IPS DF 4.7 (cell line): ENCODE data around the gene PPP2R1B.

Experiments
- DNase-seq: peaks from one replicate; pipeline ENCODE4 v3.0.0-alpha.2; 2013; ENCODE audit warnings: low spot score; ENCODE audit errors: extremely low read depth

Gene PPP2R1B

DNA sequence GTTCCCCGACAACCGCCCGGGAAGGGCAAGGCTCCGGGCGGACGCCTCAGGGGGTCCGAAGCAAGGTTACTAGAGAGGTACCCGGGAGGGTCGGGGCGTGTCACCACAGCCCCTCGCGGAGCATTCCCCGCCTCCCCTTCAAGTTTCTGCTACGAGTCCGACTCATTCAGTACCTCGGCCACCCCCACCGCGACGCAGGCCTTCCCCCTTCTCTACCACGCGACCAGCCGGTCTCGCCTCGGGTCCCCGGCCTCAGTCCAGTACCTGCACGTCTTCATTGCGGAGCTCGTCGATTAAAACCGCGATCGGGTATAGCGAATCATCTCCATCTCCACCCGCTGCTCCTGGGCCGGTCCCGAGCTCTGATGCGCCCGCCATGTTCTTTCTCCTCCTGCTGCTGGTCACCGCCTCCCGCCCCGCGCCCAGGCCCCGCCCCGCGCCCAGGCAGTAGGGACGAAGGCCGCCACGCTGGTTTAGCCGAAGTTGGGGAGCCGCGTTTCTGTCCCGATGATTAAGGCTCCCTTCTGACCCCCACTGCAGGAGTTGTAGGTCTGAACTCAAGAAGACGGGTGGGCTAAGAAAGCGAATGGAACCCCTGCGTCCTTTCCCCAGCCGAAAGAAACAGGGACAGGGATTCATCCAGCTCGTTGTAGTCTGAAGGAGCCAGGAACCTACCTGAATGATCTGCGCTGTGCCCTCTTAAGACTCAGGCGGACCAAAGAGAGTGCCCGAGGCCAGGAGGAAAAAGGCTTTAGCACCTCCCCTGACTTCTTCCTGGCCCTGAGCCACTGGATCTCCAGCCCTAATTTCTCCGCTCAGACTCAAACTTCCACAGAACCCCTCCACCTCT lies at the start of gene PPP2R1B:
Gene PPP2R1B (minus strand): TSS at position 406 of the 850 bp plus-strand sequence. CDS start 28 bp downstream, at position 378.
- peak; percentile 56 for DNase-seq

DNA sequence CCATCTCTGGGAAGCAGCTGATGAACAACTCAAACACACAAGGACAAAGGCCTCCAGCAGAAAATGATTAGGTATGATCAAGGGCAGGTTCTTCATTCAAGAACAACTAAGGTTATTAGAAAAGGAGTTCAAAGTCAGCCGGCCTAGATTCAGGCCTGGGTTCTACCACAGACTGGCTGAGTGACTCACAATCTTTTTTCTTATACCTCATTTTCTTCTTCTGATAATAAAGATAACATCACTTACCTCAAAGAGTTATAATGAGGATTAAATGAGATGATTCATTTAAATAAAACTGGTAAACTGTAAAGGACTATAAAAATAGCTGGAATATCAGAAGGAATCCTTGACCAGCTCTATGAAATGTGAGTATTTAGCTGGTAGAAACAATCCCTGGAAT lies 49.3 kb upstream of the PPP2R1B start:
- no peak for DNase-seq

DNA sequence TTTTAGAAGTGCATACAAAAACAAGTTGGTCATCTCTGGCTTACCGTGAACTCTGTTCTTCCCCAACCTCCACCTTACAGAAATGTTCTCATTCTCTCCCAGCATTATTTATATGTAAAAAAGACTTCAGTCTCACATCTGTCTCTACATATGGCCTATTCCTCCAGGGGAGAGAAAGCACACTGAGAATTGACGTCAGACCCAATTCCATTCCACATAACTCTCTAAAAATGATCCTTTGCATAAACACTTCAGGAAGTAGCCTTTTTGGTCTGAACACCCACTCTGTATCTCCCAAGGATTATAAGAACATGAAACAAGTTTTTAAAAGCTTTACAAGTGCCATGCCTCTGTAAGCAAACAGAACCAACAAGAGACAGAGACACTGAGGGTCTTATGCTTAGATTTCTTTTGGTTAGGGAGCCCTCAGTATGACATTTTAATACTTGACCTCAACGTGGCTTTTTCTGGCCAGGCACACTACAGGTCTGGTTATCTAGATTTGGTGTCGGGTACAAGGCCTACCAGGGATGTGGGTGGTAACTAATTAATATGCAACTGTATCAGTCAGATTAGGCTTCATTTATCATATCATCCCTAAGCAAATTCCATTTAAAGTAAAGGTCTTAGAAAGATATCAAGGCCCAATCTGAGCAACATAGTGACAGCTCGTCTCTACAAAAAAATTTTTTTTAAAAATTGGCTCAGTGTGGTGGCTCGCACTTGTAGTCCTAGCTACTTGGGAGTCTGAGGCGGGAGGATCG lies 48.5 kb upstream of the PPP2R1B start:
- no peak for DNase-seq

DNA sequence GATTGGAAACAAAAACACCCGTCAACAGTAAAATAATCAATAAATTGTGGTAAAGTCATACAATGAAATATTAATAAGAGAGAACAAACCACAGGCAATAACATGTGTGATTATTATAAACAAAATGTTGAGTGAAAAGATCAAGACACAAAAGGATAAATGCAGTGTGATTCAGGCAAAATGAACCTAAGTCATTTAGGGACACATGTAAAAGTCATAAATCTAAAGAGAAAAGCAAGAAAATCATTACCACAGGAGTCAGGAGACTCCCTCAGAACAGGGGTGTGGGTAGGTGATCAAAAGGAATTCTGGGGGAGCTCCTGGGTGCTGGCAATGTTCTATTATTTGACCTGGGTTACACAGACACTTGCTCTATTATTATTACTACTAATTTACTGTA lies 47.9 kb upstream of the PPP2R1B start:
- DNase-seq = no peak

DNA sequence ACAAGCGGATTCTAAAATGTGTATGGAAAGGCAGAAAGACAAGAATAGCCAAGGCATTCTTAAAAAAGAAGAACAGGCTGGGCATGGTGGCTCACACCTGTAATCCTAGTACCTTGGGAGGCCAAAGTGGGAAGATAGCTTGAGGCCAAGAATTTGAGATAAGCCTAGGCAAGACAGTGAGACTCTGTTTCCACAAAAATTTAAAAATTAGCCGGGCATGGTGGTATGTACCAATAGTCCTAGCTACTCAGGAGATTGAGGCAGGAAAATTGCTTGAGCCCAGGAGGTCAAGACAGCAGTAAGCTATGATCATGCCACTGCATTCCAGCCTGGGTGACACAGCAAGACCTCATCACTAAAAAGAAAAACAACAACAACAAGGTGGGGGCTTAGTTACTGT lies 46.0 kb upstream of the PPP2R1B start:
- no peak for DNase-seq

DNA sequence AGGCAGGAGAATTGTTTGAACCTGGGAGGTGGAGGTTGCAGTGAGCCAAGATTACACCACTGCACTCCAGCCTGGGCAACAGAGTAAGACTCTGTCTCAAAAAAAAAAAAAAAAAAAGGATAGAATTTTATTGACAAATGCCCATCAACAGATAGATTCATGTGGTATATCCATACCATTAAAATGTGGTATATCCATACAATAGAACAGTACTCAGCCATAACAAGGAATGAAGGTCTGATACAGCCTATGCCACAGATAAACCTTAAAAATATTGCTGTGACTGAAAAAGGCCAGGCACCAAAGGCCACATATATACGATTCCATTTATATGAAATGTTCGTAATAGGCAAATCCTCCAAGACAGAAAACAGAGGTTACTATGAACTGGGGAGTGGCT lies 45.3 kb upstream of the PPP2R1B start:
- DNase-seq = no peak

DNA sequence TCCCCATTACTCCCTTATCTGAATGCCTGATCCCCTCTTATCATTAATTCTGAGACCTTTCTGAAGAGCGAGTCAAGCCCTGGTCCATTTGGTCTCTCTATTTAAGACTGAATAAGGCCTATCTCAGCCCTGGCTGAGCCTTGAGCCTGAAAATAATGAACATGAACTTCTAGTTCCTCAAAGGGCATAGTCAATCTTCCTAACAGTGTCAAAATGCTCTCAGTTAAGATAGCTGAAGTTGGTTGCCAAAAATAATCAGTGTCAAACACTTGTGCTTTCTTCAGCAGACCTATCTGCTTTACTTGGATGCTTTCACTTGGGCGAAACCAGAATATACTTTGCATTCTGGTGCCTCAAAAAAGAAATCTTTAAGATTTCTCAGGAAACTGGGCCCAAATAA lies 42.6 kb upstream of the PPP2R1B start:
- no peak for DNase-seq

DNA sequence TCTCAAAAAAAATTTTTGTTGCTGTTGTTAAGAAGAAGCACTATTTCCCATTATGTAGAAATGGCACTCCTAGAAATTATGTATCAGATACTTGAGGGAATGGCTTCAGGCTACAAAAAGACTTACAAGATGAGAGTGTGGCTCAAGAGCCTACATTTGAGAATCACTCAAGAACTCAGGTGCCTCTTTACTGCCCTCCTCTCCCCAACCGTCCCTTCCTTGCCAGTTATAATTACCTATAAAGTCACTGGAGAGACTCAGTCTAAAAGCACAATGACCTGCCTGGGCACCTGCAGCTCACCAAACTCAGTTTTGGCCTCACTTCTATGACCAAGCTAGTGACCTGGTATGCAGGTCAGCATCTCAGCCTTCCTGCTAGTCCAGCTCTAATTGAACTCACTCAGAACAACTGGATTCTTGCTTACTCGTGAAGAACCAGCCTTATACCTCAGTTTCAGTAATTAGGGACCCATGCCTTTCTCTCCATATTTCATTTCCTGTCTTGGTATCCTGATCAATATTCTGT lies 41.9 kb upstream of the PPP2R1B start:
- no peak for DNase-seq

DNA sequence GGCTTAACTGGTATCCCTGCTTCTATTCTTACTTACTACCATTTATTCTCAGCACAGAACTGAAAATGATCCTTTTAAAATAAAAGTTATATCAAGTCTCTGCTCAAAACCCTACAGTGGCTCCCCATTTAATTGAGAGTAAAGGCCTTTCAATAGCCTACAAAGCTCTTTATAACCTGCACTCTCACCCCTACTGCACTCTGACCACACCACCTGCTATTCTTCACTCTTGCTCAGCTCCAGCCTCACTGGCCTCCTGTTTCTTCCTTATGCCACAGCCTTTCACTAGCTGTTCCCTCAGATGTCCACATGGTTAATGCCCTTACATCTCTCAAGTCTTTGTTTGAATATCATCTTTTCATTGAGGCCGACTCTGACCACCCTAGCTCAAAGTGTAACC lies 40.9 kb upstream of the PPP2R1B start:
- DNase-seq = no peak

DNA sequence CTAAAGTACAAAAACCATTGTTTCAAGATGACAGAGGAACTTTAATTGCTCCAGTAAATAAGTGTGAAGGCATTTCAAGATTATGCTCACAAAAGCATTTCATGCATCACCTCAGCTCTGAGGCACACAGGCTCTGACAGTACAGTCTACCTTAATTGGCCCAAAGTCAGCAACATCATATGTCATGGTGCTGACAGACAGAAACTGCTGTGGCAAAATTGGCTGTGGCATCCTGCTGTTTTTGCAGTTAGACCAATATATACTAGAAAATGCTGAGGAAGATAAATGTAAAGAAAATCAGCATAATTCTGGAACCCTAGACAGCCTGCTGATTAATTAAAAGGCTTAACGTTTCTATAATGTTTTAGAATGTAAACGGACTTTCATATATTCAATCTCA lies 34.9 kb upstream of the PPP2R1B start:
- no peak for DNase-seq

DNA sequence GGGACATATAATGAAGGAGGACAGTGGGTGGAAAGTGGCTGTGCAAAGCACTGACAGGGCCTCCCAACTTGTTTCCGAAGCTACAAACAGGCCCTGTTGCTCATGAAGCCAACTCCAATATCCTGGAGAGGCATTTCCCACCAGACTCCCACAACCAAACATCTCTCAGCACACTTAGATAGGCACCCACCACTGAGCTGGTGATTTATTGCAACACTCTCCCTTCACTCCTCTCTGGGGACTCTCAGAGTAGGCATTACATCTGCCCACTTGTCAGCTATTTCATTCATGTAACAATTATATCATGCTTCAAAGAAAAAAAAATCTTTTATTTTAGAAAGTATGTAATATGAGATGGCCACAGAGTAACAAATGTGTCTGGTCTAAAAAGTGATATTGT lies 32.1 kb upstream of the PPP2R1B start:
- no peak for DNase-seq

DNA sequence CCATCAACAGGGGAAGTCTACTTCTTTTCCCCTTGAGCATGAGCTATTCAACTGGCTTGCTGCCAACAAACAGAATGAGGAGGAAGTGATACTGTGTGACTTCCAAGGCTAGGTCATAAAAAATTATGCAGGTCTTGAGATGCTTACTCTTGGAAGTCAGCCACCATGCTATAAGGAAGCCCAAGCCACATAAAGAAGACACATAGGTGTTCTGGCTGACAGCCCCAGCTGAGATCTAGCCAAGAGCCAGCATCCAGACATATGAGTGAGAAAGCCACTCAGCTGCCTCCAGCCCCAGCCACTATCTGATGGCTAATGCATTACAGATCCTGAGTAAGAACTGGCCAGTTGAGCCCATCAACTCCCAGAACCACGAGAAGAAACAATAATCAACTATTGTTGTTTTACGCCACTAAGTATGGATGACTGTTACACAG lies 31.0 kb upstream of the PPP2R1B start:
- no peak for DNase-seq

DNA sequence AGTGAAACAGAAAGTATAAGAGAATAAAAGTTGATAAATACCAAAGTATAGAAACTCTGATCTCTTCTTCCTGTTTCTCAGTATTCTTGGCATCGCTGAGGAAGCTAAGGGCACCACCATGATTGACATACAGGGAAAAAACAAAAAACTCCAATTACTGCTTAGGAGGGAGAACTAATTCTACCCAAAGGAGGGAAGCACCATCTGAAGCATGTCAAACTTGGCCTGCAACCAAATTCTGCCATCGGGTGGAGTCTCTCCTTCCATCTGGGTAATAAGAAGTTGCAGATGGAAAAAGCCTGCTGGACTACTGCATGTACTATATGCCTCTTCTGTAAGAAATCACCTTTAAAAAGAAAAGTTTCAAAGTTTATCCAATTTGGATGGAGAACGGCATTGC lies 30.5 kb upstream of the PPP2R1B start:
- no peak for DNase-seq

DNA sequence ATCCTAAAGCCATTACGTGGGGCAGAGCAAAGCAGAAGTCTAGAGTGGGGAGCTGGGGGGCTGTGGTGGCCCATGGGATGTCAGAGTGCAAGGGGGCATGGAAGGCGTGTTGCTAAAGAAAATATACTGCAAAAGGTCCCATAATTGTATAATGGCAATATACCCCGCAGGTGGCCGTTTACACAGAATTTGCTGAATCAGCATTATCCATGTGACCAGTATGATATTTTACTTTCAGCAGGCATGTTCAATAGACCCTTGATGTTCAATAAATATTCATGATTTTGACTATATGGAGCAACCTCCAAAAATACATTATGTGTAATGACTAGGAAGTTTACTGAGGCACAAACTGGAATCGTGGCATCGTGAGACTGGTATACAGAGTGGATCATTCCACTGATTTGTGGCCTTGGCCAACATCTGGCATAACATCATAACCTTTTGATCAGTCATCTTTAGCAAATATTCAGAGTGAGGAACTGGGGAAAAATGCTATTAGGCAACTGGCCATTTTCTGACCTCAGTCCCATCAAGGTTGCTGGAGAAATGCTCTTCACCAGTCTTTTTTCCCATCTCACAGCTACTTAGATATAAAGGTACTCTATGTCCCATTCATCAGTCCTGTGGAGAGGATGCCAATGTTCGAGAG lies 29.3 kb upstream of the PPP2R1B start:
- DNase-seq = no peak

DNA sequence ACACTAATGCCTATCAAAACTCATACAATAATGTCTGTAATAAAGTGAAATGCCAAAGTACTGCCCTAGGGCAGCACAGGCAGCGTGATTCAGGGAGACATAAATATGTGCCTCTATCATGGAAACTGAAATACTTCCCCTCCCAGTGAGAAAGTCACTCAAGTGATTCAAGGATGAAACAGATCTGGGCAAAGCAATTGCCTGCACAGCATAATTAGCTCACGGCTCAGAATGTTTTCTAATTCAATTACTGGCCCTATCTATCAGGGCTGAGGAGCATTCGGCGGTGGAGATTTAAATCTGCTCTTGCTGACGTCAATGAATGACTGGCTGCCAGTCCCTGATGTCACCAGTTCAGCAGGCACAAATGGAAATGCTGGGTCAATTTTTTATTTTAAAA lies 27.7 kb upstream of the PPP2R1B start:
- DNase-seq = no peak

DNA sequence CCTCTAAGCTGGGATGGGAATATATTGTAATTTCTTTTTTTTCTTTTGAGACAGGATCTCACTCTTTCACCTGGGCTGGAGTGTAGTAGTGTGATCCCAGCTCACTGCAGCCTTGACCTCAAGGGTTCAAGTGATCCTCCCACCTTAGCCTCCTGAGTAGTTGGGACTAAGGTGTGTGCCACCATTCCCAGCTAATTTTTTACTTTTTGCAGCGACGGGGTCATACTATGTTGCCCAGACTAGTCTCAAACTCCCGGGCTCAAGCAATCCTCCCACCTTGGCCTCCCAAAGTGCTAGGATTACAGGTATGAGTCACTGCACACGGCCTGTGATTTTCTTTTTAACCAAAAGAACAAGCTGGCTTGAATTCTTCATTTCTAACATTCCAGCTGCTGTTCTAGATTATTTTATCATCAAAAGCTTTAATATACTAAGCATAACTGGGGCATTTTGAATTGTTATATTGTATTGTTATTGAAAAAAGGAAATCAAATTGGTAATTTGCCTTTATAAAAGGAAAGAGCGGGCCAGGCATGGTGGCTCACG lies 26.8 kb upstream of the PPP2R1B start:
- DNase-seq = no peak

DNA sequence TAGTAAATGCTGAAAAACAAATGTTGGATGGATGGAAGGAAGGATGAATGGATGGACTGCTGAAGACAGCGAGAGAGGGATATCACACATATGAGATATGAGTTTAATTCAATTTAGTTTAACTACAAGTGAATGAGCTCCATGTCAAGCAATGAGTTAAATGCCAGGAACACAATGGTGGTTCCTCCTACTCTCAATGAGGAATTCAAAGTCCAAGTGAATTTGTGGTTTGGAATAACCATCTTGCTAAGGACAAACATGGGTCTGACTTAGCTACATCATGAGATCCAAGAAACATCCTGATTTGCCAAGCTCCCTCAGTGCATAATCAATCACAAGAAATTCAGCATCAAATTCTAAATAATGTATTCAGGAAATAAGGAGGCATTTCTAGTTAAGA lies 26.1 kb upstream of the PPP2R1B start:
- no peak for DNase-seq

DNA sequence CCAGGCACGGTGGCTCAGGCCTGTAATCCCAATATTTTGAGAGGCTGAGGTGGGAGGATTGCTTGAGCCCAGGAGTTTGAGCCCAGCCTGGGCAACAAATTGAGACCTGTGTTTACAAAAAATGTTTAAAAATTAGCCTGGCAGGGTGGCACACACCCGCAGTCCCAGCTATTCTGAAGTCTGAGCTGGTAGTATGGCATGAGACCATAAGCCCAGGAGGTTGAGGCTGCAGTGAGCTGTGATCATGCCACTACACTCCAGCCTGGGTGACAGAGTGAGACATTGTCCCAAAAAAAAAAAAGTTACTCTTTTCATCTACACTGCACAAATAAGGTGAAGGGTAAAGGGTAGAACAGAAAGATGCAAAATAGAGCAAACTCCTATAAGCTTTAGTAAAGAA lies 22.3 kb upstream of the PPP2R1B start:
- no peak for DNase-seq

DNA sequence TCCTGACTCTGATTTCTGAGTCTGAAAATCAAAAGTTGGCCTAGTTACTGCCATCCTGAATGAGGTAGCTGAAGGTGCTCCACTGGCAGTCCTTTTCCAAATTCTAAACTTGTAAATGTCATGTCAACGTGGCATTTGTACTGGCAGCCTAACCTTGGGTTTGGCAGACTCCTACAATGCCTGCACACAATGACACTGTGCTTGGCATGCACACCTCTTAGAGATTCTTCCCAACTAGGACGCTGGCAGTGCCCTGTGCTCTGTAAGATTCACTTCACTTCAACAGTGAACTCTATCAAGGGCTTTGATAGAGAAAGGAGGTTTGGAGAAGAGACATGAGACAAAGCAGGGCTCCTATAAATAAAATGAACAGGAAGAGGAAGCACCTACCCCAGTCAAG lies 21.9 kb upstream of the PPP2R1B start:
- no peak for DNase-seq

DNA sequence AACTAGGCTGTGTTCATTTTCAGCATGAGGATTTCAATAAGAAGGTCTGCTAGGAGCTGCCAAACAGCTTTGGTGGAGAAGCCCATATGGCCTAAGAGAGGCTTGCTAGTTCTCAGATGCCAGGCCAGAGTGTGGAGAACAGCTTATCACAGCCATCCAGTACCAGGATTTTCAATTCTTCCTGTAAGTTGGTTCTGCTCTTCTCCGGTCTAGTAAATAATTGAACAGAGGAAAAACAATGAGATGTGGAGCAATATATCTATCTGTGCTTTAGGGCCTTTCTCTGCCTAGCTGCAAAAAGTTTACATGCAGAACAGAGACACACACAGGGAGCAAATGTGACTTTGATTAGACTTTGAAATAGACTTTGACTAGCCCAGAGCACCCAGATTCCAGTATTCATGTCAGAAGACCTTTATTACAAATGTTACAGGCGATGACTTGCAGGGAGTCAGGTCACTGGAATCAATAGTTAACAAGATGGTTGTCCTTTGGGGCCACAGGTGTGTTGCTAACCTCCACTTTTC lies 19.8 kb upstream of the PPP2R1B start:
- DNase-seq = no peak

DNA sequence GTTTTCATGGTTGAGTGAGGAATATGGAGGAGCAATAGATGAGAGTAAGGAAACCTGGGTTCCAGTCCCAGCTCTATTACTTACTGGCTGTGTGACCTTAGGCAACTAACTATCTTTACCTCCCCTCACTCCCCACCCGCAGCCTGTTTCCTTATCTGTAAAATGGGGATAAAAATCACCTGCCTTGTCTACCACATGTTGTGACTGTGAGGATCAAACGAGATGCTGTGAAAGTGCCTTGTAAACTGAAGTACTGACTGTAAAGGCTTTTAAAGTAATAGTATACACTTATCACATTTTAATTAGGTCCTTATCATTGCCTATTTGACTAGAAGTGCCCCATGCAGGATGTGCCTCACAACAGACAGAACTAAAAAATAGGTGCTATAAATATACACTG lies 18.9 kb upstream of the PPP2R1B start:
- DNase-seq = no peak
